HG03095 (cell line): ENCODE measurements around the gene CSRNP3.

ENCODE experiments used
- ATAC-seq: cut with Tn5 transposase; IDR thresholded peaks from one replicate; pipeline ENCODE4 v1.9.1; 2021; ENCODE audit warnings: moderate library complexity; ENCODE audit not compliant: unreplicated experiment

CSRNP3 gene

GRCh38 chr2:165675551-165675968 is 206.1 kb downstream of the CSRNP3 start:
- ATAC-seq: no peak

- ATAC-seq: no peak
These were observed 209.4 kb downstream of the CSRNP3 start for GRCh38 chr2:165678882-165679281.

- ATAC-seq: no peak
These were observed 210.1 kb downstream of the CSRNP3 start for GRCh38 chr2:165679621-165680020.

- ATAC-seq: no peak
These were observed 212.3 kb downstream of the CSRNP3 start for GRCh38 chr2:165681841-165682240.

GRCh38 chr2:165682546-165682945 is 213.0 kb downstream of the CSRNP3 start:
- no peak for ATAC-seq

- no peak for ATAC-seq
These were observed 217.3 kb downstream of the CSRNP3 start for GRCh38 chr2:165686800-165687199.

GRCh38 chr2:165687426-165688002 is 218.0 kb downstream of the CSRNP3 start:
- no peak for ATAC-seq

GRCh38 chr2:165691615-165692014 is 222.1 kb downstream of the CSRNP3 start:
- no peak for ATAC-seq

GRCh38 chr2:165692906-165693305 is 223.4 kb downstream of the CSRNP3 start:
- no peak for ATAC-seq

- ATAC-seq: no peak
These were observed 224.3 kb downstream of the CSRNP3 start for GRCh38 chr2:165693838-165694237.

GRCh38 chr2:165697748-165698443 is 228.4 kb downstream of the CSRNP3 start:
- no peak for ATAC-seq

GRCh38 chr2:165698444-165698884 is 229.0 kb downstream of the CSRNP3 start:
- ATAC-seq: peak; percentile 88

- ATAC-seq: no peak
These were observed 230.4 kb downstream of the CSRNP3 start for GRCh38 chr2:165699946-165700345.

- no peak for ATAC-seq
These were observed 231.0 kb downstream of the CSRNP3 start for GRCh38 chr2:165700531-165700930.

GRCh38 chr2:165701147-165701546 is 231.6 kb downstream of the CSRNP3 start:
- no peak for ATAC-seq

- no peak for ATAC-seq
These were observed 237.5 kb downstream of the CSRNP3 start for GRCh38 chr2:165706960-165707487.

GRCh38 chr2:165716091-165716490 is 246.6 kb downstream of the CSRNP3 start:
- ATAC-seq: no peak

- ATAC-seq: no peak
These were observed 249.2 kb downstream of the CSRNP3 start for GRCh38 chr2:165718610-165719210.

- ATAC-seq: no peak
These were observed 251.0 kb downstream of the CSRNP3 start for GRCh38 chr2:165720511-165720910.

GRCh38 chr2:165725421-165725820 is 255.9 kb downstream of the CSRNP3 start:
- ATAC-seq: no peak
